GM23248 (cell line): ENCODE results near the gene SIRT1. TPM values are rescaled to one million over a fixed set of nuclear protein-coding genes. Genes with fewer than 3 reads are reported as not detected.
"Not testable (repeated sequence)": the region's sequence is repeated elsewhere in the genome, so short reads cannot be mapped to it uniquely, and the experiment has no call there.

Experiments used
- DNase-seq: peaks from one replicate; pipeline ENCODE4 v3.0.0-alpha.2; 2015
- H2AFZ ChIP-seq: fragments of 200-600 bp; sonication (generic); 2 replicates; pipeline ENCODE4 v1.6.1; 2016; ENCODE audit warnings: antibody characterized with exemption
- H3F3A ChIP-seq: fragments of 200-600 bp; sonication (generic); 2 replicates; pipeline ENCODE4 v1.6.1; 2016; ENCODE audit warnings: mild to moderate bottlenecking, antibody characterized with exemption, mixed run types; ENCODE audit not compliant: insufficient read depth
- H3K27ac ChIP-seq: fragments of 200-600 bp; sonication (generic); 2 replicates; pipeline ENCODE4 v1.5.1; 2016; ENCODE audit warnings: mild to moderate bottlenecking
- H3K27me3 ChIP-seq: fragments of 200-600 bp; sonication (generic); replicated peaks from 2 replicates; pipeline ENCODE4 v1.6.1; 2016; ENCODE audit warnings: mild to moderate bottlenecking; ENCODE audit not compliant: insufficient read depth
- H3K36me3 ChIP-seq: fragments of 200-600 bp; sonication (generic); 2 replicates; pipeline ENCODE4 v1.6.1; 2016; ENCODE audit warnings: low read depth, mild to moderate bottlenecking
- H3K4me1 ChIP-seq: fragments of 200-600 bp; sonication (generic); 2 replicates; pipeline ENCODE4 v1.6.1; 2016; ENCODE audit warnings: mild to moderate bottlenecking; ENCODE audit not compliant: insufficient read depth
- H3K4me2 ChIP-seq: fragments of 200-600 bp; sonication (generic); one replicate; pipeline ENCODE4 v1.6.1; 2016; ENCODE audit warnings: mild to moderate bottlenecking; ENCODE audit not compliant: unreplicated experiment
- H3K4me3 ChIP-seq: fragments of 200-600 bp; sonication (generic); 2 replicates; pipeline ENCODE4 v1.5.1; 2016; ENCODE audit warnings: mild to moderate bottlenecking
- H3K79me2 ChIP-seq: fragments of 200-600 bp; sonication (generic); 2 replicates; pipeline ENCODE4 v1.6.1; 2016; ENCODE audit warnings: mild to moderate bottlenecking; ENCODE audit not compliant: insufficient read depth
- H3K9ac ChIP-seq: fragments of 200-600 bp; sonication (generic); 2 replicates; pipeline ENCODE4 v1.6.1; 2016; ENCODE audit warnings: mild to moderate bottlenecking
- H3K9me2 ChIP-seq: fragments of 200-600 bp; sonication (generic); 2 replicates; pipeline ENCODE4 v1.6.1; 2016; ENCODE audit warnings: mixed run types, mild to moderate bottlenecking, moderate library complexity; ENCODE audit not compliant: insufficient read depth
- H3K9me3 ChIP-seq: fragments of 200-600 bp; sonication (generic); one replicate; pipeline ENCODE4 v1.6.1; 2017; ENCODE audit warnings: low read depth
- H4K20me1 ChIP-seq: fragments of 200-600 bp; sonication (generic); 2 replicates; pipeline ENCODE4 v1.6.0; 2016; ENCODE audit not compliant: insufficient read depth
- EZH2 ChIP-seq: fragments of 200-600 bp; sonication (generic); IDR thresholded peaks from 2 replicates; pipeline ENCODE4 v1.6.1; 2018; ENCODE audit warnings: antibody characterized with exemption, mild to moderate bottlenecking; ENCODE audit not compliant: insufficient read depth, poor library complexity, severe bottlenecking
- EZH2phosphoT487 ChIP-seq: fragments of 200-600 bp; sonication (generic); IDR thresholded peaks from 2 replicates; pipeline ENCODE4 v1.6.1; 2018; ENCODE audit warnings: antibody characterized with exemption, moderate library complexity, mild to moderate bottlenecking, low read depth; ENCODE audit not compliant: insufficient read depth
- WGBS, 2 experiments: methylation state at CpG; one replicate each; pipeline ENCODE4 v1.1.6; 2015 to 2017; ENCODE audit warnings: low lambda C conversion rate in 2 of 2, low coverage in 1 of 2; ENCODE audit errors: missing lambda C conversion rate in 2 of 2; 5-methylcytosine and 5-hydroxymethylcytosine counted together
- in situ Hi-C: fragments of 300-500 bp; cut with MboI; formaldehyde crosslinking; loops from 2 replicates; pipeline ENCODE4 v1.15.0; 2020
- polyA plus RNA-seq: library from polyadenylated mRNA; unstranded; fragments of >200 nt; fragmentation: Nextera tagmentation; extraction: Ambion mirVana; gene quantifications from 2 replicates; pipeline ENCODE4 v1.2.1, GENCODE V29; 2016
- total RNA-seq: library from RNA; depleted of rRNA; stranded (reverse); fragments of >200 nt; shearing (Covaris generic); gene quantifications from 2 replicates; pipeline ENCODE4 v1.2.3, GENCODE V29; 2014

The SIRT1 gene
- total and polyA plus RNA-seq, 2 experiments from 2014 or later: 9.4 to 14.6 TPM

DNA sequence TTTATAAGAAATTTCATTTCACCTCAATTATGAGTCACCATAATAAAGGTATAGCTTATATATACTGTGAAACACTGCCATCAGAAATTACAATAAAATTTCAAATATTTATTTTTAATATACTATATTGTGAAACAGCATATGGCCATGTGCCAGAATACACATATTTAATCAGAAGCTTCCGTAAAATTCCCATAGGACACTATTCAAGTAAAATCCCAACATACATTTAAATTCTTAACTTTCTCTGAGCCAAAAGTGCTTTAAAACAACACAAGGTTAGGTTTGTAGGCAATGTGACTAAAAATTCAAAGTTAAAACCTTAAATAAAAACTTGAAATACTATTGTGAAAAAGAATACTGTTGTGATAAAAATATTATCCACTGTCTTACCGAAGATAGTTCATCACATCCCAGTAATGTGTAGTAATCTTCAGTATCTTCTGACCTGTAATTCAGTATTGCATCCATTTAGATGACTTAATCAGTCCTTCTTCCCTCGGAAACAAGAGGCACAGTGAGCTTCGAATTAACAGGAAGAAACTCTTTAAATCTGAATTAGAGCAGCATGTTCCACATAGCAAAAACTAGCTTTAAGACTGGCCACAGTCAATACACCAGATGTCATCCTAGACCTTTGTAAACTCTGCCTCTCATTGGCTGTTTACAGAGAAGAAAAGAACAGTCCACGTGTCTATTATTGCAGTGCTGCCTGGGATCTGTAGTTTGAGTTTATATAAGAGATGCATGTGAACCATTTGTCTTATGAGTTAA is 46.7 kb upstream of the SIRT1 start, which contains the start of gene DNAJC12:
TSS of gene DNAJC12 (minus strand) at position 648 of the 774 bp plus-strand sequence. CDS start at position 471, 177 bp downstream.
- Histone ChIP-seq H3K4me2 (peak within 1 kb of the TSS; percentile 53), H3K9me3 (no peaks in the 10 kb centered on the region), H2AFZ (peak within 1 kb of the TSS; percentile 73), H3K27ac (no peak within 1 kb of the TSS), H4K20me1 (no peaks in the 10 kb centered on the region), H3K27me3 (no peaks in the 10 kb centered on the region), H3K79me2 (no peaks in the 10 kb centered on the region), H3K4me1 (no peaks in the 10 kb centered on the region; the same call in 1 of the 2 replicates), H3K36me3 (no peaks in the 10 kb centered on the region), H3F3A (no peaks in the 10 kb centered on the region), H3K9me2 (no peaks in the 10 kb centered on the region), H3K9ac (0 out of 2 replicates have a peak within 1 kb of the TSS, but pooled peaks have one; percentile 7), H3K4me3 (peak within 1 kb of the TSS; percentile 40; the same call in 1 of the 2 replicates)
- in situ Hi-C loops: no loop called here
- TF ChIP-seq EZH2phosphoT487 (no peak), EZH2 (no peak)
- DNase-seq: peak; percentile 61
- WGBS, 2 experiments: 6% methylated on average over 5 of the region's 5 CpGs

DNA sequence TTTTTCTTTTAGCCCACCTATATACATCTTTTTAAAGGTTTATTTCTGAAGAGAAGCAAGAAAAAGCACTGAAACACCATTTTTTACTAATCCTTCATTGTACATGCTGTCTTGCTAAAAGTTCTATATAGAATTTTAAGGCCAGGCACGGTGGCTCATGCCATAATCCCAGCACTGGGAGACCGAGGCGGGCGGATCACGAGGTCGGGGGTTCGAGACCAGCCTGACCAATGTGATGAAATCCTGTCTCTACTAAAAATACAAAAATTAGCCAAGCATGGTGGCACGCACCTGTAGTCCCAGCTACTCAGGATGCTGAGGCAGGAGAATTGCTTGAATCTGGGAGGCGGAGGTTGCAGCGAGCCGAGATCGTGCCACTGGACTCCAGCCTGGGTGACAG is 44.9 kb upstream of the SIRT1 start:
- H3K36me3 ChIP-seq, H3F3A ChIP-seq, H3K79me2 ChIP-seq, in situ Hi-C loops, H3K27me3 ChIP-seq, H3K4me3 ChIP-seq, DNase-seq, H3K27ac ChIP-seq, H2AFZ ChIP-seq, H3K4me1 ChIP-seq, H4K20me1 ChIP-seq, H3K9me2 ChIP-seq, H3K9ac ChIP-seq, H3K4me2 ChIP-seq, H3K9me3 ChIP-seq: not testable (repeated sequence)
- WGBS, 2 experiments: 93 to 97% methylated on average over 12 of the region's 12 CpGs

DNA sequence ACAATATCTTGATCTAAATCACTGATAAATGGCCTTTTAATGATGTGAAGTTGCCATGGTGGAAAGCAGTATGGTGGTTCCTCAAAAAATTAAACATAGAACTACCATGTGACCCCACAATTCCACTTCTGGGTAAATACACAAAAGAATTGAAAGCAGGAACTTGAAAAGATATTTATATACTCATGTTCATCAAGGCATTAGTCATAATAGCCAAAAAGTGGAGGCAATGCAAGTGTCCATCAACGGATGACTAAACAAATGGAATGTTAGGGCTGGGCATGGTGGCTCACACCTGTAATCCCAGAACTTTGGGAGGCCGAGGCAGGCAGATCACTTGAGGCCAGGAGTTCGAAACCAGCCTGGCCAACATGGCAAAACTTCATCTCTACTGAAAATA is 44.5 kb upstream of the SIRT1 start:
- in situ Hi-C loops: no loop called here
- TF ChIP-seq EZH2phosphoT487 (no peak), EZH2 (no peak)
- Histone ChIP-seq H3K9me2 (no peaks in the 10 kb centered on the region), H3F3A (no peaks in the 10 kb centered on the region), H3K27me3 (no peaks in the 10 kb centered on the region), H4K20me1 (no peaks in the 10 kb centered on the region), H3K4me1 (no peaks in the 10 kb centered on the region; the same call in 1 of the 2 replicates), H3K27ac (no peak overlapping the region), H3K4me3 (no peak overlapping the region), H3K36me3 (no peaks in the 10 kb centered on the region), H3K79me2 (no peaks in the 10 kb centered on the region), H3K9ac (no peak overlapping the region), H3K4me2 (no peak overlapping the region), H2AFZ (no peak overlapping the region), H3K9me3 (no peaks in the 10 kb centered on the region)
- DNase-seq: peak; percentile 28
- WGBS, 2 experiments: 80 to 81% methylated on average over 3 of the region's 3 CpGs

DNA sequence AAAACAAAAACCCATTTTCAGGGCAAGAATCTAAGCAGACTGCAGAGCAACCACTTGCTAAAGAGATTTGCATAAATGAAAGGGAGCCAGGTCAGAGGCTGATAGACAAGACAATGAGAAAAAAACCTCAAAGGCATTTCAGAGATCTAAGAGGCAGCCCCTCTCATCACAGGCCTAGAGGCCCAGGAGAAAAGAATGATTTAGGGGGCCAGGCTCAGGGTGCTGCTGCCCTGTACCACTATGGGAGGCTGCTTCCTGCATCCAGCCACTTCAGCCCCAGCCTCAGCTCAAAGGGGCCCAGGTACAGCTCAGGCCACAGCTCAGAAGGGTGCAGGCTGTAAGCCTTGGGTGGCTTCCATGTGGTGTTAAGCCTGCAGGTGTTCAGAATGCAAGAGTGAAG is 42.7 kb upstream of the SIRT1 start:
- H2AFZ ChIP-seq: no peak overlapping the region
- H3K27ac ChIP-seq: no peak overlapping the region
- no peaks in the 10 kb centered on the region for H4K20me1 ChIP-seq
- in situ Hi-C loops: no loop called here
- no peaks in the 10 kb centered on the region for H3K9me2 ChIP-seq
- no peak overlapping the region for H3K9ac ChIP-seq
- no peaks in the 10 kb centered on the region for H3K9me3 ChIP-seq
- no peaks in the 10 kb centered on the region for H3F3A ChIP-seq
- no peaks in the 10 kb centered on the region for H3K79me2 ChIP-seq
- H3K27me3 ChIP-seq: no peaks in the 10 kb centered on the region
- no peaks in the 10 kb centered on the region for H3K36me3 ChIP-seq
- no peak overlapping the region for H3K4me3 ChIP-seq
- no peak for DNase-seq
- no peak overlapping the region for H3K4me2 ChIP-seq
- no peaks in the 10 kb centered on the region; the same call in 1 of the 2 replicates for H3K4me1 ChIP-seq
- TF ChIP-seq EZH2 (no peak), EZH2phosphoT487 (no peak)
